HG03135 (cell line): ENCODE results near the gene LIN7B.

Experiments used
- ATAC-seq: cut with Tn5 transposase; IDR thresholded peaks from one replicate; pipeline ENCODE4 v1.9.1; 2021; ENCODE audit warnings: mild to moderate bottlenecking, moderate library complexity; ENCODE audit not compliant: unreplicated experiment

LIN7B gene

DNA sequence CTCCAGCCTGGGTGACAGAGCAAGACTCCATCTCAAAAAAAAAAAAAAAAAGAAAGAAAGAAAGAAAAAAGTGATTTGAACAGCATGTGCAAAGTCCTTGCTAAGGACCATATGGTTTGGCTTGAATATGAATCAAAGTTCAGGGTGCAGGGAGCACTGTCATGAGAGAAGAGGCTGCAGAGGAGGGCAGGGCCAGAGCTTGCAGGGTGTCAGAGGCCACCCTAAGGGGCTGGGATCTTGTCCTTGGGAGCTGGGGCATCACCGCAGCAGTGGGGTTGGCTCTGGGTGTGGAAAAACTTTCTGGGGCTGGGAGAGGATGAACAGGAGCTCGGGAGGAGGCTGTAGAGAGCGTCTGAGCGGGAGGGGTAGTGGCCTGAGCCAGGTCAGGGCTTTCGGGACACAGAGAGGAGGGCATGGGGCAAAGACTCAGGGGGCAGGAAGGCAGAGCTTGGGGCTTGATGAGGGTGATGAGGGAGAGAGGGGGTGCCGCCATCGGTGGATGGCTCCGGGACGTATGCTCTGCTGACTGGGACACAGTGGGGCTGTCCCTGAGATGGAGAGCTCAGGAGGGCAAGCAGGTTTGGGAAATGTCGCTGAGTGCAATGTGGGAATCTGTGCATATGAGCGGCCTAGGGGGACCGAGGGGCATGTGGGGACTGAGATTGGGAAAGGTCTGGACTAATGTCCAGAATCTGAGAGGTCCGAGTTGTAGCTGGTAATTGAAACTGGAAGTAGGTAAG, 46.5 kb downstream of the LIN7B start:
- ATAC-seq: no peak

DNA sequence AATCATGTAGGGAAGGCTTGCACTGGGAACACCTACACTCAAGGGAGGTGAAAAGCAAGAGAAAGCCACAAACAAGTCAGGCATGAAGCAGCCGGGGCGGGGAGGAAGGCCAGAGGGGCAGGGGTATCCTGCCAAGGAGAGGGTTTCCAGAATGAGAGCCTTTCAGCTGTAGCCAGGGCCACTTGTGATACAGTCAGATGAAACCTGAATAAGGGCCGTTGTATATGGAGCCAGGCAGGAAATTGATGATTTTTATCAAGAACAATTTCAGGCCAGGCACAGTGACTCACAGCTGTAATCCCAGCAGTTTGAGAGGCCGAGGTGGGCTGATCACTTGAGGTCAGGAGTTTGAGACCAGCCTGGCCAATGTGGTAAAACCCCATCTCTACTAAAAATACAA, 47.8 kb downstream of the LIN7B start:
- no peak for ATAC-seq

DNA sequence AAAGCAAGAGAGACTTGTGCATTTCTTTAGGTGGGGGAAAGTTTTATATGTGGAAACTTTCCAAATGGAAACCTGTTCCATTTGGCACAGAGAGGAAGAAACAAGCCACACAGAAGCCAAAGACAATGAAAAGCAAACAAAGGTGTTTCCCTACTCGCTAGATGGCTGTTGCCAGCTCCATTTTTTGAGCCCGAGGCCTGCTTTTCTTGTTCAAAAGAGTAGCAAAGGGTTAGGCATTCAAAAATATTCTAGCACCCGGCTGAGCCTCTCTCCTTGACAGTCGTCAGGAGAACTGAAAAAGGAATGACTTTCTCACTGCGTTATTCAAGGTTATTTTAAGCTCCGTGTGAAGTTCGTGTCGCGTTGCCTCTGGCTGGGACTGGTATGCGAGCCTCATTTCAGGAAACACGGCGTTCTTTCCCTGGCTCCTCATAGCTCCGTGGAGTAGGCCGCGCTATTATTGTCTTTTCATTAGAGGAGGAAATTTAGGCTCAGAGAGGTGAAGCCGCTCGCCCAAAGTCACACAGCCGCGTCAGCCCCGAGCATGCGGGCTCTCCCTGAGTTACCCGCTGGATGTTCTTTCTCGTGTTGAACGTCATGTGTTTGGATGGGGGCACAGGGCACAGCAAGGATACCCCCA, 51.1 kb downstream of the LIN7B start:
- ATAC-seq: no peak

DNA sequence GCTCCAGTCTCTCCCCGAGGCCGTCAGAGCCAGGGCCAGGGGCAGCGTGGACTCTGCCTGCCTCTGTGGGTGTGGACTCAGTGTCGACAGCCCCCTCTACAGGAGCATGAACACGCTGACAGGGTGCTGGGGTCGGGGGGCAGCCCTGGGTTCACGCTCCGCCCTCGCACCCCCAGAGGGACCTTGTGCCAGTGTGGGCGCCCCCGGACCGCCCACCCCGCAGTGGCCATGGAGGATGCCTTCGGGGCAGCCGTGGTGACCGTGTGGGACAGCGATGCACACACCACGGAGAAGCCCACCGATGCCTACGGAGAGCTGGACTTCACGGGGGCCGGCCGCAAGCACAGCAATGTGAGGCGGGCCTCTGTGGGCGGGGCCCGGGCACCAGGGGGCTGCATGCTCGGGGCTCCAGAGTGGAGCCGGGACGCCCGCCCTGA, 51.7 kb downstream of the LIN7B start:
- ATAC-seq: no peak

DNA sequence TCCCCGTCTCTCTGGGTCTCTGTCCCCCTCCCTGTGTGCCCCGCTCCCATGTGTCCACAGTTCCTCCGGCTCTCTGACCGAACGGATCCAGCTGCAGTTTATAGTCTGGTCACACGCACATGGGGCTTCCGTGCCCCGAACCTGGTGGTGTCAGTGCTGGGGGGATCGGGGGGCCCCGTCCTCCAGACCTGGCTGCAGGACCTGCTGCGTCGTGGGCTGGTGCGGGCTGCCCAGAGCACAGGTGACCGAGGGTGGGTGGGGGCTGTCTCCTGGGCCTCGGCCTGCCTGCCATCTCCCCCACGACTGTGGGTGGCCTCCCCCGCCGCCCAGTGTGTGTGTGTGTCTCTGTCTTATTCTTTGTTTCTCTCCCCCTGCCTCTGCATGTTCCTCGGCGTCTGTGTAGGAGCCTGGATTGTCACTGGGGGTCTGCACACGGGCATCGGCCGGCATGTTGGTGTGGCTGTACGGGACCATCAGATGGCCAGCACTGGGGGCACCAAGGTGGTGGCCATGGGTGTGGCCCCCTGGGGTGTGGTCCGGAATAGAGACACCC, 53.8 kb downstream of the LIN7B start:
- ATAC-seq: no peak
